ENCODE data around the gene SMIM24.

- TF ChIP-seq POLR2A (IDR thresholded peaks at IDR 0.05; ENCODE audit: low read length), result no peak
- TF ChIP-seq GATA1 (IDR thresholded peaks at IDR 0.05; ENCODE audit: low read depth, low read length), result no peak
Observed at GRCh38 chr19:3477506-3477905, 2.8 kb downstream of the SMIM24 start.

Data from erythroblast (primary cell).